CD4-positive, alpha-beta T cell treated with Interleukin-10 for 1 hour (primary cell): ENCODE results near the gene FSCN2.

Experiments
- DNase-seq: peaks from one replicate; pipeline ENCODE4 v3.0.0-alpha.2; 2020

FSCN2 gene, protein sequence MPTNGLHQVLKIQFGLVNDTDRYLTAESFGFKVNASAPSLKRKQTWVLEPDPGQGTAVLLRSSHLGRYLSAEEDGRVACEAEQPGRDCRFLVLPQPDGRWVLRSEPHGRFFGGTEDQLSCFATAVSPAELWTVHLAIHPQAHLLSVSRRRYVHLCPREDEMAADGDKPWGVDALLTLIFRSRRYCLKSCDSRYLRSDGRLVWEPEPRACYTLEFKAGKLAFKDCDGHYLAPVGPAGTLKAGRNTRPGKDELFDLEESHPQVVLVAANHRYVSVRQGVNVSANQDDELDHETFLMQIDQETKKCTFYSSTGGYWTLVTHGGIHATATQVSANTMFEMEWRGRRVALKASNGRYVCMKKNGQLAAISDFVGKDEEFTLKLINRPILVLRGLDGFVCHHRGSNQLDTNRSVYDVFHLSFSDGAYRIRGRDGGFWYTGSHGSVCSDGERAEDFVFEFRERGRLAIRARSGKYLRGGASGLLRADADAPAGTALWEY

DNA sequence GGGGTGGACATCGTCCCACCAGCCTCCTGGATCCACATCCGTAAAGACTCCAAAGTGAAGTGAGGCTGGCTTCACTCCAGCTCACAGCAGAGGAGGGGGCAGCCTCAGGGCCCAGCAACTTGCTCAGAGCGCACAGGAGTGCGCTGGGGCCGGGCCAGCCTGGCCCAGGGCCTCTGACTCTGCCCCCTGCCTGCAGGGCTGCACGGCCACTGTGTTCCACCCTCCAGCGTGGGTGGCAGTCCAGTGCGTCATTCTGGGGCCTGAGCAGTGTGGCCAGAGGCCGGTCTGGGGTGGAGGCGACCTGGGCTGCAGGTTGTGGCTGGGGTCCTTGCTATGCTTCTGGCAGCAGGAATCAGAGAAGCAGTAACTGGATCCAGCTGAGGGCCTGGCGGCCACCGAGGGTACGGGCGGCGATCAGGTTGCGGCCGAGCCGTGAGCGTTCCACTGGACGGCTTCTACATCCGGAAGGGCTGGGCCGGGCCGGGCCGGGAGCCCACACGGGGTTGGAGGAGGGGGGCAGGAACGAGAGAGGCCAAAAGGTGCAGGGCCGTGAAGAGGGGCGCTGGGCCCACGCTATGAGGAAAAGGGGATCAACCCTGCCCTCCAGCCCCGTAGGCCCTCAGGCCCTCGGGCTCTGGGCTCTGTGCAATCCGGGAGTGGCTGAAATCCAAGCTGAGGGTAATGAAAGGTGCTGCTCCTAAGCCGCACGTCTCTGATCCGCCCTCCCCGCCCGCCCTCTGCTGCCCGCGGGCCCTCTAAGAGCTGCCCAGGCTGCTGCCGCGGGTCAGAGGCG lies at the start of gene FSCN2:
Gene FSCN2 (plus strand): TSS at position 787 of the 793 bp plus-strand sequence. CDS start 155 bp downstream, outside the sequence.
- DNase-seq: no peak

DNA sequence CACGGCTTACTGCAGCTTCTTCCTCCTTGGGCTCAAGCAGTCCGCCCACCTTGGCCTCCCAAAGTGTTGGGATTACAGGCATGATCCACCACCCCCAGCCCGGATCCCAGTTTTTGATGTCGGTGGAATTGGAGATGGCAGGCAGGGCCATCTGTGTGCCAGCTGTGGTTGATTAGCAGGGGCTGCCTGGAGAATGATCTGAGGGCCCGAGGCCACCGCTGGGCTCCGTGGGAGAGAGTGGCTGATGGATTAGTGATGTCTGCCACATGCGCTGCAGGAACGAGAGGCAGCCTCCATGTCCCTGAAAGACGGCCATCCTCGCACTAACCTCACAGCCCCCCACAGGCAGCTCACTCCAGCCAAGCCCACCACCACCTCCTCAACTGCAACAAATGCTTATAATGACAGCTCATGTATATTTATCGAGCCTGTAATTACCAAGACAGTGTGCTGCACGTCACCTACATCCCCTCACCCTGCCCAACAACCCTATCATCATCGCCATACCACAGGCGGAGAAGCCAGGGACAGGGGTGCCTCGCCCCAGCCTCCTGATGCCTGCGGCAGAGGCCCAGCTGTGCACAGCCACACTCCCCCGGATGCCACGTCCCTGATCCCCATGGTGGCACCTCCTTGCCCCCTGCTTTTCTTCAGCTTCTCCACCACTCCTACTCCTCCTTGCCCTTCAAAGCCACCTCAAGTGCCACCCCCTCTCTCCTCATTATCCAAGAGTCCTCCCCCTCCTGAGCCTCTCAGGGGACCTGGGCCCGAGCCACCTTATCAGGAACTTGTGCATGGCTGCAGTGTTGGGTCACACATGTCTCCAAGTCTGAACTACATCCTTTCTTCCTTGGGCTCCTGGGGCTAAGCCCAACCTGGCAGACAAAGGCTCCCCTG lies 48.8 kb upstream of the FSCN2 start:
- DNase-seq: no peak

DNA sequence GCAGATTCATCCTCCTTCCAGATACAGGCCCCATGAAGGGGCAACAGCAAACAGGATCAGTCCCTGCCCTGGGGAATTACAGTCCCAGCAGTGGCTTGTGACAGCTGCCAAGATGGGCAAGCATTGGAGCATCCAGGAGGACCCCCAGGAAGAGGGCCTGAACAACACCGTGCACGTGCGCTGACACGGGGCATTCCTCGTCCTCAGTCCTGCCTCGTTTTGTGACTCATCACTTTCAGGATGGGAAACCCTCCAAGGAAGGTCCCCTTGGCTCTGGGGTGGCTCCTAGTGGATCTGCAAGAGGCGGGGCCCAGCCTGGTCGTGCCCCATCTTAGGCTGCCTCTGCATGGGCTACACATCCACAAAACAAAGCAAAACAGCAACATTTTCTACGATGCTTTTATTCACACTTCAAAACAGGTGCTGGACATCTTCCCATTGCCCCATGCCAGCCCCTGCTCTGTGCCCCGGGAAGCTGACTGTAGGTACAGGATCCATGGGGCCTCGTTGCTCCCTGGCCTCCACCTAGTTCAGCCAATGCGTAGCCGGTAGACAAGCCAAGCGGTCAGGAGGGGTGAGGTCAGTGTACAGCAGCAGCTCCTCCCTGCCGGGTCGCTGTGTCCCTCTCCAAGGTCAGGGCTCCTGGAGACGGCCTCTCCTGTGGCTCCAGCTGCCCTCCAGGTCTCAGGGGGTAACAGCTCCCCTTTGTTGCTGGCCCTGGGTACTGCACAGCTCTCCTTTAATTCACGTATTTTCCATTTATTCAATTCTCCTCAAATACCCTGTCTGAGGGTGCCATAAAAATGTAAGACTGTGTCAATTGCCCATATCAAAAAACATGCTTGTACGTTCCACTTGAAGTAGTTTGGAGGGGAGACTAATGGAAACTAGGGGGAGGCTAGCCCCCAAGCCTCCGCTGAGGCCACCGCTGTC lies 47.8 kb upstream of the FSCN2 start:
- DNase-seq: no peak

DNA sequence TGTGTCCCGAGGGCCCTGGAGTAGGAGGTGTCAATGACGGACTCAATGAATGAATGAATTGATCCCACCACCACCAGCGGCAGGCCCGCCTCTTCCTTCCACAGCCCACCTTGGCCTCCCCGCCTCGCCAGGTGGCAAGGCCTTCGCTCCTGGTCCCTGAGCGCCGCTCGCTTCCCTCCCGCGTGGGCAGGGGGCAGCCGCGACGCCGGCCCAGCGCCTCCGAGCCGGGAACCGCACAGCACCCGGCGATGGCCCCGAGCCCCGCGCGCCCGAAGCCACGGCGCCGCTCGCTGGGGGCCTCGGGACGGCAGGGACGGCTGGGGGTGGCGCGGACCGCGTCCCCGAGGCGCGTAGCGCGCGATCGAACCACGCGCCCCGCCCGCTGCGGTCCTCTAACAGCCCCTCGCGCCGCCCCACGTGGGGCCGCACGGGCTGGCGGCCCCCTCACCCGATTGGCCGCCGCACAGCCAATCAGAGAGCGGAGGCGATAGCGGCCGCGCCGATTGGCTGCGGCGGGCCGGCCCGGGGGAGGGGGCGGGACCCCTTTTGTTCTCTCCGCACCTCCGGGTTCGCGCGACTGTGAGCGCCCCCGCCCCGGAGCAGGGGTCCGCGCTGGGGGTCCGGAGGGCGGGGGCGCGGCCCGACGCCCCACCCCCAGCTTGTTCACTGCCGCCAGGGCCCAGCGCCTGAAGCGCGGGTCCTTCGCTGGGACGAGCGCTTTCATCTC lies 46.9 kb upstream of the FSCN2 start:
- peak; percentile 73 for DNase-seq

DNA sequence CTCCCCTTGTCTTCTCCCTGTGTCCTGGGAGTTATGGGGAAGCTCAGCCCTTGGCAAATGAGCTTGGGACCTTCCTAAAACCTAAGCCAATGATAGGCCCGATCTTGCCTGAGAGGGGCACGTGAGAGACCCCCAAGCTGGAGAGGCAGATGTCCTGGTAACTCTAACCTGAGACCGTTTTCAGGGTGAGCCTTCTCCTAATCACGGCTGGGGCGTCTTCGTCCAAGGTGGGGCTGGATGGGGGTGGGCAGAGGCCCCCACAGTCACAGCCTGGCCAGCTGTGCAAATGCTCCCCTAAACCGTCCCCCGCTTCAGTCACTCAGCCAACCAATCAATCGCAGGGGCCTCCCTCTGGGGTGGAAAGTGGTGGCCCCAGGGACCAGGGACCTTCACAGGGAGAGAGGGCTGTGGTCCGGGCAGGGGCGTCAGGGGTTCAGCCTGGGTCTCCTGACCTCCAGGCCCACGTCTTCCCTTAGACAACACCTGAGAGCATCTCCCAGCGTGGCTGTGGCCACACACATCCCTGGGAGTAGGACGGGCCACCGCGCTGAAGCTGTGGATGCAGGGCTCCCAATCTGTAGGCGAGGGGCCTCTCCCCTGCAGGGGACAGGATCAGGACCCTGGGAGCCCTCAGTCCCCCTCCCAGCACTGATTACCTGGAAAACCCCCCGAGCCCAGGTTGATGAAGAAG lies 46.2 kb upstream of the FSCN2 start:
- no peak for DNase-seq

DNA sequence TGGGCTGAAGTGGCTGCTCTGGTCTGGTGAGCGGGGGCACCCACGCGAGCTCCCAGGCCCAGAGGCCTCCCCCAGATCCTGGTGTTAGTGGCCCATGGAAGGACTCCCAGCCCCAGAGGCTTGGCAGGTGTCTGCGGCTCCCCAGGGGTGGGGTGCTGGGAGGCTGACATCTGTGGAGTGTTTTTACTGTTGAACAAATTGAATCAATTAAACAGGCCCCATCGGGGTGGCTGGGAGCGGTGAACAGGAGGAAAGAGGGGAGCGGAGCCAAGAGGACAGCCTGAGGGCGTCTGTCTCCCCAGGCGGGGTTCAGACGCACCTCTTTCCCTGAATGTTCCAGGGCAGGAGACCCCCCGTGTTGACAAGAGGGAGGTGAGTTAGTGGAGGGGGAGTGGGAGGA lies 45.5 kb upstream of the FSCN2 start:
- DNase-seq: no peak

DNA sequence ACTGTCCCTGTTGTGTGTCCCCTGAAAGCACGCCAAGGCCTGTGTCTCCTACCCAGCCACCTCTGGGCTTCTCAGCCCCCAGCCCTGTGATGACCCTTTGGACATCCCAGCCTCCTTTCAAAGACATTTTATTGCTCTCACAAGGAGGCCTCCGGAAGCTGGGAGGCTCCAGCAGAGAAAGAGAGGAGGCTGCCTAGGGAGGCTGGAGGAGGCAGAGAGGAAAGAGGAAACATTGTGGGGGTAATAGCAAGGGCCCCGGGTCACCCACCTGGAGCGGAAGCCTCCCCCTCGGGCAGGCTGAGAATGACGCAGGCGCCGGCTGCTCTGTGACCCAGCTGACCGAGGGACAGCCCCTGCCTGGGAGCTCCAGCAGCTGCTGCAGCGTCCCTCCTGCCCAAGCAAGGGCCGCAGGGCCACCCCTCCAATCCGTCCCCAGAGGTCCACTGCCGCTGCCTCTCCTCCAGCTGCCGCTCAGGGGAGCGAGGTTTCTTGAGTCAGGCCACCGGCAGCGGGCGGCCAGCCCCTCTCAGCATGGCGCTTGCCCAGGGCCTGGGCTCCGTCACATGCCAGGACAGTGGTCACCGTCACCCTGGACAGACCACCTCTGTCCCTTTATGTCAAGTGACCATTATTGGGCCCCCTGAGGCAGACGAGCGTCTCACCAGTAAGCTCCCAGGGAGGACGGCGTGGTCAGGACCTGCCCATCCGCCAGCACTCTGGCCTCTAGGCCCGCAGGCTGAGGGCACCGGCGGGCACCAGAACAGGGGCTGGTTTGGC lies 44.9 kb upstream of the FSCN2 start:
- no peak for DNase-seq

DNA sequence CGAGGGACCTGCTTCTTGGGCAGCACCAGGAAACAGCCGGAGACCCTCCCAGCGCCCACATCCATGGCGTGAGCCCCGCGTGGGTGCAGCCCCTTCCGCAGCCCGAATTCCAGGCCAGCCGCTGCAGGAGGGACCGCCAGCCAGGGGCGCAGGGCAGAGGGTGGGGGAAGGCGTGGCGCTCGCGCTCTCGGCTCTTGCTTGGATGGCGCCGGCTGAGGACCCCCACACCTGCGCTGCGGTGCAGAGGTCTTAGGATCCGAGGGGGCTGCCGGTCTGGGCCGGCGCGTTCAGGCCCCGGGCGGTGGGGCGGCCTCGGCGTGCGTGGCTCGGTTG lies 44.3 kb upstream of the FSCN2 start:
- no peak for DNase-seq

DNA sequence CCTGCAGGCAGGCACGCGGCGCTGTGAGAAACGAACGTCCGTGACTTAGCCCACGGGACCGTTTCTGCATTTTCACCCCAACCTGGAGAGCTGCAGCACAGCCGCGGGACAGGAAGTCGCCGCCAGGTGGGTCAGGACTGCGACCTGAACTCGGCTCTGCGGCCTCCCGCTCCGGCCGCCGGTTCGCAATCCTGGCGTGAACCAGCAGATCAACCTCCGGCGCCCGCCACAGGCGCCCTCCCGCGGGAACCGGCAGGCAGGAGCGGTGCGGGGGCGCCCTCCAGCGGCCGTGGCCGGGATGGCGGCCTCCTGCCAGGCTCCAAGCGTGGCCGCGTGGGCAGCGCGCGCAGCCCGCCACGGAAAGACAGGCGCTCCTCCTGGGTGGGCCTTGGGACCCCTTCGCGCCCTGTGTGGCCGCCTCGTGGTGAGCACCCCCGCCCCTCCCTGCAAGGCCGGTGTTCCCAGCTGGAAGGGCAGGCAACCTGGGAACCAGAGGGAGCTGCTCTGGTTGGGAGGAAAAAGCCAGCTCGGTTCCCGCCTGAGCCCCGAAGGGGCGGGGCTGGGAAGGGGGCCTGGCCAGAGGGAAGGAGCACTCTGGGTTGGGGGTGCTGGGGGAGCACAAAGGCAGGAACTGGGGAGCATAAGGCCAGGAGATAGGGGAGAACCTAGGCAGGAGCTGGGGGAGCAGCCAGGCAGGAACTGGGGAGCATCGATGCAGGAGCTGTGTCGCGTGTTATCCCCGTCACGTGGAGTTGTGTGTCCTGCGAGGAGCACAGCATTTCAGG lies 43.8 kb upstream of the FSCN2 start:
- DNase-seq: peak; percentile 89

DNA sequence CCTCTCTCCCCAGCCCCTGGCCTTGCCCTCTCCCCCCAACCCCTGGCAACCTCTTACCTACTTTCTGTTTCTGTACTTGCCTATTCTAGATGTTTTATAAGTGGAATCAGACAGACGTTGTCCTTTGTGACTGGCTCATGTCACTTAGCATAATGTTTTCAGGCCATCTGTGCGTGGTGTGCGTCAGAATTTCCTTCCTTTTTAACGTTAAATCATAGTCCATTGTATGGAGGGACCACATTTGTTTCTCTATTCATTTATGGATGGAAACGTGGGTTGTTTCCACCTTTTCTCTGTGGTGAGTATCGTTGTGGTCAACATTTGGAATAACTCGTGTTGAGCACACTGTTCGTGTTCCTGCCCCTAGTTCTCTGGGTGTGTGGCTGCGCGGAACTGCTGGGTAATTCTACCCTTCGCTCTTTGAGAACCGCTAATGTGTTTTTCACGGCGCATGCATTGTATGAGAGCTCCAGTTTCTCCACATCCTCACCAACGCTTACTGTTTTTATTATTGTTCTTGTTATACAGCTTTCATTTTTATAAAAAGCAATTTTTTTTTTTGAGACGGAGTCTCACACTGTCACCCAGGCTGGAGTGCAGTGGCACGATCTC lies 41.9 kb upstream of the FSCN2 start:
- DNase-seq: no peak

DNA sequence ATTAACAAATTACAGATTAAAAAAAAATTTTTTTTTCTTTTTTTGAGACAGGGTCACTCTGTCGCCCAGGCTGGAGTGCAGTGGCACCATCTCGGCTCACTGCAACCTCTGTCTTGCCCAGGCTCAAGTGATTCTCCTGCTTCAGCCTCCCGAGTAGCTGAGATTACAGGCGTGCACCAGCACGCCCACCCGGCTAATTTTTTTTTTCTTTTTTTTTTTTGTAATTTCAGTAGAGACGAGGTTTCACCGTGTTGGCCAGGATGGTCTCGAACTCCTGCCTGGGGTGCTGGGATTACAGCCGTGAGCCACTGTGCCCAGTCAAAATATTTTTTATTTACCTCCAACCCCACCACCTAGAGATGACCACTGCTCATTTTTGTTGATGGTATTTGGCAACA lies 41.1 kb upstream of the FSCN2 start:
- no peak for DNase-seq

DNA sequence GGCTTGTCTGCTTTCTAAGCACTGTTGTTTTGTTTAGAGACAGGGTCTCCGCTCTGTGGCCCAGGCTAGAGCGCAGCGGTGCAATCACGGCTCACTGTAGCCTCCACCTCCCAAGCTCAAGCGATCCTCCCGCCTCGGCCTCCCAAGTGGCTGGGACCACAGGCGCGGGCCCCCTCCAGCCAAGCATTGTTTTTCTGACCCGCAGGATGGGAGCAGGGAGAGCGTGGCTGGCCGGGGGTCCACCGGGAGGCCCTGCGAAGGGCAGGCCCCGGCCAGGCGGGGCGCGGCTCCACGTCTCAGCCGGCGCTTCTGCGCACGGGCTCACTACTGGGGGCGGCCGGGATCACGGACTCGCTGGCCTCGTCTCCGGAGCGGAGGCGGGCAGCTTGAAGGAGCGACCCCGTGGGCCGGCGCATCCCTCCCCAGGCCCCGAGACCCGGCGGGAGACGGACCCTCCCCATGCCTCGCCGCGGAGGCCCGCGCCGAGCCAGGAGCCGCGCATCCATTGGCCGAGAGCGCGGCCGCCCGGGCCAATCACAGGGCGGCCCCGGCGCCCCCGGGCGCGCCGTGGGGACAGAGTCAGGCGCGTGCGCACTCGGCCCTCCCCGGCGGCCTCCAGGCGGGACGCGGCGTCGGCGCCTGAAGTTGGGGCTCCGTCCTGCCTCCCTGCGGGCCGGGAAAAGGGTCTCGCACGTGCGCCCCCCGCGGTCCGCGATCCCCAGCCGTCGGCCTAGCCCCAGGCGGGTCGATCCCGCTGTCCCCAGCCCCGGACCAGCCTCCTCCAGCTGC lies 40.5 kb upstream of the FSCN2 start:
- DNase-seq: peak; percentile 81

DNA sequence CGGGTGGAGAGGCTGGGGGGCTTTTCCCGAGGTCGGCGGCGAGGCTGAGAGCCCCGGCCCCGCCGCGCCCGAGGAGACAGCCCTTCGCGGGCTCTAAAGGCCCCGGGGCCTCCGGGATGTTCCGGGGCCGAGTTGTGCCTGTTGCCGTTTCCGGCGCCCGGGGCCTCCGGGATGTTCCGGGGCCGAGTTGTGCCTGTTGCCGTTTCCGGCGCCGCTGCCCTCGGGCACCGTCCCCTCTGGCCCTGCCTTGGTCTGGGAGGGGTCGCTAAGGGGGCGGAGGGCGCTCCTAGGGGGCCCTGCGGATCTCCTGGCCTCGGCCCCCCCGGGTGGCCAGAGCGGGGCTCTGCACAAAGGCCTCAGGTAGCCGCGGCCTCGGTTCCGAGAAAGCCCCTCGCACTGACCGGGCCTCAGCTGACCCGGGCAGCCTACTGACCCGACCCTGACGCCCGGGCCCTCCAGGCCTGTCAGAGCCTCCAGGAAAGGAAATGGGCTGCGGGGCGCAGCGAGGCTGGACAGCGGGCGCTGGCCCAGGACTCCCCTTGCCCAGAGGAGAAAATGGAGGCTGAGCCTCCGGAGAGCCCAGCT lies 39.8 kb upstream of the FSCN2 start:
- DNase-seq: no peak

DNA sequence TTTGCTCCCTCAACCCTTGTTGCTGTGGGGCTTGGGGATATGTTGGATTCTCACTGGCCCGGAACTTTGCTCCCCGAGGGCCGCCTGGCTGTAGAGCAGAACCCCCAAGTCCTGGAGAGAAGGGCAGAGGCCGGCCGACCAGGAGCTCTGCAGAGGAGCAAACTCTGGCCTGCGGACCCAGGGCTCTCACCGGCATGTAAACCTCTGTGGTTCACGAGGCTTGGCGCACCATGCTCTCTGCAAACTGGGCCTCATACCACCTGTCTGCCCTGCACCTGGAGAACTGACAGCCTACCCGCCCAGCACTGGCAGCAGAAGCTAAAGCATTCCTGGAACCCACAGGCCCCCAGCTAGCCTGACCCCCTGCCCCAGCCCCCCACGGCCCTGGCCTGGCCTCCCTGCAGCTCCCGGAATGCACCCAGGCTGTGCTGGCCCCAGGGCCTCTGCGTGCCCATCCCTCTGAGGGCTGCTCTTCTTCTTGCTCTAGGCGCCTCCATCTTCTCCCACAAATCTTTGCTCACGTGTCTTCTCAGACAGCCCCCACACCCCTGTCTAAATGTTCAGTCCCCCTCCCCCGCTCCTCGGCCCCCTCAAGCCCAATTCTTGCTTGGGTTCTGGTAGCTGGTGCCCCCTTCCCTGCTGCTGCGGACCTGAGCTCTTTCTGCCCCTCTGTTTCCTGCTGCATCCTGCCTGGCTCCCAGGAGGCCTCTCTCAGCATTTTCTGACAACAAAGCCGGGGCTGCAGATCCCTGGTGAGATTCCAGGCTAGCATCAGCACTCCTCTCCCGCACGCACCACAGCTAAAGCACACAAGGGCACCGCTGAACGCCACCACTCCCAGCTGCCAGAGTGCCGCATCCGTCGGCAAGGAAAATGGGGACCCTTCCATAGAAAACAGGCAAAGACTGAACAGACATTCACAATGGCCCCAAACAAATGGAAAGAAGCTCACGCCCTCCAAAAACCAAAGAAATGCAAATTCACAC lies 38.9 kb upstream of the FSCN2 start:
- DNase-seq: no peak

DNA sequence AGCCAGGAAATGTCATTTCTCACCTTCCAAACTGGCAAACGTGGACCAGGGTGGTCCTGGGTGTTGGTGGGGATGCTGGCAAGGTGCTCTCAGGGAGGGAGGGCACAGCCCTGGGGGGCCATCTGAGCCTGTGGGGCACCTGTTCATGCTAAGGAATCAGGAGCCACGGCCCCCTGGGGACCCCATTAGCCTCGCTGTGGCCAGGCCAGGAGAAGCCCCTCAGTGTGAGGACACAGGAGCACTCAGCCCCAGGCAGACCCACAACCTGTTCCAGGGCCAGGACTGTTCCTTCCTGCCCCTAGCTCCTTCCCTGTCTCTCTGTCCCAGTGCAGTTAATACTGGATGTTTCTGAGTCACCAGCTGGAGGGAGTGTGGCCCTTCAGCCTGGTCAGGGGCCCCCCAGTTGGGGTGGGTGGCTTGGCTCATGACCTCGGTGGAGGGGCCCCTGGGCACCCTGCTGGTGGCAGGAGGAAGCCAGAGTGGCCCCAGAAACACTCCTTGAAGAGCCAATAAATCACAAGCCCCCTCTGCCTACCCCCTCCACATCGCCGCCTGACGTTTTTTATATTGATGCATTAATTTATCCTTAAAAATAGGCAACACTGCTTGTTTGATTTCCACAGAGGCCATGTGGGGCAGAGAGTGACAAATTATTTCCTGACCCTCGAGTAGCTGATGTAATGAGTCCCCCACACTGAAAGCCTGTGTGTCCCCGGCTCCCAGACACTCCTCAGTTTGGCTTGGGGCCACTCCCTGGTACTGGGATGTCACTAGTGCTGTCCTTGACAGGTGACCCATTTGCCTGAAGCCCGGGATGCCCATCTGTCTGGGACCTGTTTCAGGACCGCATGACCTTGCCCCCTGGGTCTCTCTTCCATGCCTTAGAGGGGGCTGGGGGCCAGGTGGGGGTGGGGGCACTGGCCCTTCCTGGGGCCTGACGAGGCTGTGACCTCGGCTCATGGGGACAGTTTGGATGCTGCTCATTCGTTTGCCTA lies 37.9 kb upstream of the FSCN2 start:
- DNase-seq: no peak
